Midbrain (tissue), 1 donor: Measurements from ENCODE around the gene LSS.

ENCODE experiments used
- DNase-seq: peaks from one replicate; lab custom pipeline; 2025; lab: John Stamatoyannopoulos, UW

Gene LSS

DNA sequence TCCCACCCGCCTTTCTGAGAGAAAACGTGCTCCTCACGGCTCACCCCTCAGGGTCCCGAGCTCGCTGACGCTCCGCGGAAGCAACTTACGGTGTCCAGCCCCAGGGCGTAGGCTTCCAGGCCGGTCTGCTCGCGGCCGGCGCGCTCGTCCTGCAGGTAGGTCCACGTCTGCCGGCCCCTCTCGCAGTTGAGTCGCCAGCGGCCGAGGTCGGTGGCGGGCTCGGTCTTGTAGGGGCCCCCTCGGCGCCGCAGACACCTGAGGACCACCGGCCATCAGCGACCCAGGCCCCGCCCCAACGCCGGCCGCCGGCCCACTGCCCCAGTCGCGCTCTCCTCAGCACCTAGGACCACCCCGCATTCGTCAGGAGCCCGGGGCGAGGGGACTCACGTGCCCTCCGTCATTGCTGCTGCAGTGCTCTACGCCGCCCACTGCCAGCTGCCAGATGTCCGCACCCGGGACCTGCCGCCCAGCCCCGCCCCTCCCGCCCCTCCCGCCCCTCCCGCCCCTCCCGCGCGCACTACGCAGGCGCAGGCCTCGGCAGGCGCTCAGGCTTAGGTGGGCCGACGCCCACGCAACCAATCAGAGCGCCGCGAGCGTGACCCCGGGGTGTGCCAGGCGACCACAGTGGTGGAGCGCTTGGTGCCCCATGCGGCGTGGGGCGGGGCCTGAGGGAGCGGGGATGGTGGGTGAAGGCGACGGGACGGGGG lies at the start of gene LSS:
LSS (minus strand) TSS at position 430 of the 707 bp plus-strand sequence; CDS start at position 401, 29 bp downstream.
- peak; percentile 95 for DNase-seq

DNA sequence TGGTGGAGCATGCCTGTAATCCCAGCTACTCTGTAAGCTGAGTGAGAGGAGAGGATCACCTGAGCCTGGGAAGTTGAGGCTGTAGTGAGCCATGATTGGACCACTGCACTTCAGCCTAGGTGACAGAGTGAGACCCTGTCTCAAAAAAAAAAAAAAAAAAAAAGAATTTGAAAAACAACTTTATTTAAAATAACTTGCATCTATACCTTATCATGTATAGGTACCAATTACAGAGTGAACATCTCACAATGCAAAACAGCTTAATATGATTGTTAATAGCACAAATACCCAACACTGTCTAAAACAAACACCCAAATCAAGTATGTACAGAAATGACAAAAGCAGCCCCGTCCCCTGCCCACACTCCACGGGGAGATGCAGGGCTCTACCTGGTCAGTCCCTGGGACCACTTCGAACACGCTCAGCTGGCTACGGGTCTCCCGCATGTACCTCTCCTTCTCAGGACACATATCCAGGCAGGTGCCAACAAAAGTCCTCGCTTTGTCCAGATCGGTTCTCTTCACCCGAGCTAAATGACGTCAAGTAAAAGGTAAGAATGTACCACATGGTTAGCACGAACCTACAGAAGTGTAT lies 46.3 kb upstream of the LSS start:
- no peak for DNase-seq

DNA sequence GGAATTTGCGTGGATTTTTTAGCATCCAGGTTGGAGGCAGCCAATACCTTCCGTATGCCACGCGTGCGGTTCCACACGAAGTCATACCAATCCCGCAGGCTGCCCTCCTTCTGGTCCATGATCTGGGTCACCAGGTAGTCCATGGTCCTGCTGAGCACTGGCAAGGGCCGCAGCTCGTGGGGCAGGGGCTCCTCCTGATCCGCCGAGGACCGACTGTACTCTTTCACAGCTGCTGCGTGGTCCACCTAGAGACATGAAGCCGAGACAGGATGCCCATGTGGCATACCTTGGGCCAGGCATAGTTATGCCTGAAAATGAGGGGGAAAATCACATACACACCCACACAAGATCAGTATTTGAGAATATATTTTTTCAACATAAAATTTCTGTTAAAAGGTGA lies 44.8 kb upstream of the LSS start:
- no peak for DNase-seq

DNA sequence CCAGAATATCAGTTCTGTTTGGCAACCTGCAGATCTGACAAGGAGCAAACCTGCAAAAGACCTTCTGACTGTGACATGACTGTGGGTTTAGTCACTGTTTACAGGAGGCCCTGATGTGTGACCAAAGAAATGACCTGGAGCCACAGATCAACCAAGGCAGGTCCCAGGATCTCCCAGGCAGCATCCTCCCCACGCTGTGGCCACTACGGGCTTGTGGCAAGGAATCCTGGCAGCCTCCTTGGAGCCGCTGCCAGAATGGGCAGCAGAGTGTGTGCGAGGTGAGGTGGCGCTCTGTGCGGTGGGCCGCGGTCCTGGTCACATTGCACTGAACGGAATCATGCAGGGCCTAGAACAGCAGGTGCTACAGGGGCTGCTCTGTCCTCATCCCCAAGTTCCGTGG lies 40.9 kb upstream of the LSS start:
- no peak for DNase-seq

GRCh38 chr21:46268371-46268770 lies 39.8 kb upstream of the LSS start:
- DNase-seq = no peak

DNA sequence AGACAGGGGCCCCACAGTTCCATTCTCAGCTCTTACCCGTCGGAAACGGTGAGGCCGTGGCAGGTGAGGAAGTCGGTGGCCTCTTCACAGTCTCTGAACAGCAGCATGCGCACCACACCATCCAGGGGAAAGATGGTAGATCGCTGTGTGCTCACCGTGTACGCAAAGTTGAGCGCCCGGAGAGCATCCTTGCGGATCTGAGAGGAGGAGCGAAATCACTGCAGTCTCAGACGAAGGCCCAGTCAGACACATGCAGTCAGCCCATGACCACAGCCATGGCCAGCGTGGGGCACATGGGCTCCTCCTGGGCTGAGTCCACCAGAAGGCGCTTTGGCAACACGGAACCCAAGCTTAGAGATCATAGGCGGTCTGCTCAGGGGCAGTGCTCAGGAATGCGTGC lies 38.4 kb upstream of the LSS start:
- no peak for DNase-seq

DNA sequence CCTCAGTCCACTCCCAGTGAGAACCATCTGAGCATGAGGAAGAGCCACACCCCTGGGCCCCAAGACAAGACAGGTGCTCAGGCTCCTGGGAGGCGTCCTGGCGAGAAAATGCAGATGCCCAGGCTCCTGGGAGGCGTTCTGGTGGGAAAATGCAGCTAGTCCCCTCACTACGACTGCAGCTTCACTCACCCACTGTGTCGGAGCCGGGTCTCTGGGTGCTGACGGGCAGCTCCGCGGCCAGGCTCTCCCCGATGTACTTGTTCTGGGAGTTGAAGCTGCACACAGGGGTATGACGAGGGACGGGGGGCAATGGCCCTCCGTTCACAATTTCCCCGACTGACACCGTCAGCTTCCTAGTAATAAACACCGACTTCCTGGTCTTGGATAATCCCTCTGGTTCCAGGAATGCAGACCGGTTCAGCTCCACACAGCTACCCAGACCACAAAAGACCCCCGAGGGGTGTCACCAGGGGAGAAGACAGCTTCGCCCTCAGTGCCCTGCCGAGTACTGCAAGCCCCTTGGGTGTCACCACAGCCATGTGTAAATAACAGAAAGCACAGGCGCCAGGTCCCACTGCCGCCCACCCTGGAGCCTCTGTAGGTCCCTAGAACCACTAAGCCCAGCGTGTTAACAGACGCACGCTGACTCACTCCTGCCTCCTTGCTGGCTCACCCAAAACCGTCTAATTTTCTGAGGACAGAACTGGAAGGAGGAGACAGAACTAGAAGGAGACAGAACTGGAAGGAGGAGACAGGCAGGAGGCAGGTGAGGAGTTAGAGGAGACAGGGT lies 37.4 kb upstream of the LSS start:
- DNase-seq = no peak

DNA sequence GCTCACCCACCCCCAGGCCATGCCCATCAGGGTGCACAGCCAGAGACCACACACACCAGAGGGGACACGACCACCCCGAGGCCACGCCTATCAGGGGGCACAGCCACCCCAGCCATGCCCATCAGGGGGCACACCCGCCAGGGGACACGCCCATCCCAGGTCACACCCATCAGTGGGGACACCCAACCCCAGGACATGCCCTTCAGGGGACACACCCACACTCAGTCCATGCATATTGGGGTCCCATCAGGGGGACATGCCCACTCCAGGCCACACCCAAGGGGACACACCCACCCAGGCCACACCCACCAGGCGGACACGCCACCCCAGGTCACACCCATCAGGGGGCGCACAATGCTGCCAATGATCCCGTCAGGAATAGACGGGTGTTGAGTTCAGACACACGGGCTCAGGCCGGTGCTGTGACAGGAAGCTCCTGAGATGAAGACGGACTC lies 36.1 kb upstream of the LSS start:
- DNase-seq = no peak

DNA sequence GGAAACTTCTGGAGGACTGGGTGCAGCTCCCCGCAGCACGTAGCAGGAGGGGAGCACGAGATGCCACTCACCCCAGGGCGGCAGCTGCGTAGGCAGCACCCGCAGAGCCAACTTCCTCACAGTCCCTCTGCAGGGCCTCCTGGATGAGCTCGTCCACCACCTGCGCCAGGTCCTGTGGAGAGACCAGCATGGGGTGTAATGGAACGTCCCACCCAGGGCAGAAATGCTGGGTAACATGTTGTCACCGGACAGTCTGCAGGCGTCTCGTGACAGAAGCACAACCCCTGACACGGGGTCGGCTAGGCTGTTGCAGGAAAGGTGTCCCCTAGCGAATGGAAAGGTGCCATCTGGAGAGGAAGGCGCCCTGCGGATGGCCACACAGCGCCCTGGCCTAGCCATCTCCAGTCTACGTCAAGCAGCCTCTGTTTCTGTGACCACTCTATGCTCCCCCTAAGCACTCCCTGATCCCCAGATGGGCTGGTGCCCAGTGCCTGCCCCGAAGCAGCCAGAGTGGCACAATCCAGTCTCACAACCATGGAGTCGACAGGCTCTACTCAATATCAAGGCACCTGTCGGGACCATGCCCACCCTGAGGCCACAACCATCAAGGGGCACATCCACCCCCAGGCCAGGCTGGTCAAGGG lies 35.6 kb upstream of the LSS start:
- no peak for DNase-seq

DNA sequence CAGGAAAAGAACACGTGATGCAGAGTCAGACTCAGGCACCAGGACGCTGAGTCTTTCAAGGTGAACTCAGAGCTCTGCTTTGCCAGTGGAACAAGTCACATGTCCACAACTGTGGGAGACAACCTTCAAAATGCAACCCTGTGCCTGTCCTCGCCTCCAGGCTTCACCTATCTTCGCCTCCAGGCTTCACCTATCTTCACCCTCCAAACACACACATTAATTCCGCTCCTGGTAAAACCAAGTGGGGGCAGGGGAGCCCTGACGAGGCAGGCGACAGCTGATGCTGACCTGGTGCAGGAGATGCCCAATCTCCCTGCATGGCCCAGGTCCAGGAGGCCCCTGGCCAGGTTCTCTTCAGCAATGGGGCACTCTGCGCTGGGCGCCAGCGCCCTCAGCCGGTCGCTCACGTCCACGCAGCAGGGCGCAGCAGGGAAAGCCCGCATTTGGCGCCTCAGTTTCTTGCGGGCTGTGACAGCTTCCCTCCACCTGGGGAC lies 28.0 kb upstream of the LSS start:
- no peak for DNase-seq

GRCh38 chr21:46255758-46256337 lies 27.3 kb upstream of the LSS start:
- no peak for DNase-seq

DNA sequence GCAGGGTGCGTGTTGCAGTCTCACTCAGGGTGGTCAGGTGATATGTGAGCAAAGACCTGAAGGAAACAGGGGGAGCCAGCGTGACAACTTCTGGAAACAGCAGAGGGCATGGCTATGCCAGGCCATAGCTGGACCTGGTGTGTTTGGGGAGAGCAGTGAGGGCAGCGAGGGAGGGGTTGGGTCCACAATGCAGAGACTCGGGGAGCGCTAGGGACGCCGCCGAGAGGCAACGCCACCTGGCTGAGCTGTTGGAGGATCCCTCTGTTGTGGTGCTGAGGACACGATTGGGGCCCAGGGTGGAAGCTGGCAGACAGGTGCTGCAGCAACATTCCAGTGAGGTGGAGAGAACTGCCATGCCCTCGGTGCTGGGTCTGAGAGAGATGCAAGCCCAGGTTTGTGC lies 26.6 kb upstream of the LSS start:
- DNase-seq = no peak

- DNase-seq = no peak
These were observed 25.8 kb upstream of the LSS start for GRCh38 chr21:46254208-46254975.

- no peak for DNase-seq
These were observed 25.1 kb upstream of the LSS start for GRCh38 chr21:46253610-46254124.

GRCh38 chr21:46252840-46253239 lies 24.3 kb upstream of the LSS start:
- DNase-seq = no peak

- no peak for DNase-seq
These were observed 21.7 kb upstream of the LSS start for GRCh38 chr21:46250146-46250725.

- no peak for DNase-seq
These were observed 20.3 kb upstream of the LSS start for GRCh38 chr21:46248827-46249226.

DNA sequence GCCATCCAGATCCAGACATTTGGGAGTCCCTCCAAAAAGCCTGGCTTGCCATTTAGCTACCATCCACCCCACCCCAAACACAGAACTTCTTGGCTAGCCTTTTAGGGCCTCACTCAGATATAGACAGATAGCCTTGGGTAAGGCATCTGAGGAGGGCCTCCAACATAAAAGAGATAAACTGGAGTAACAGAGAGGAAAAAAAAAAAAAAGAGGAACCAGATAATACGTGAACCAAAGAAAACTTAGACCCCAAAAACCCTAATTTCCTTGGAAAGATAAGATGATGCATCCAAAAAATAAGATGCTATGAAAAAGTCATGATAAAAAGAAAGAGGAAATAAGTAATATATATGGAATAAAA lies 19.8 kb upstream of the LSS start:
- DNase-seq = no peak

- DNase-seq = no peak
These were observed 19.3 kb upstream of the LSS start for GRCh38 chr21:46247699-46248421.

GRCh38 chr21:46246345-46246744 lies 17.8 kb upstream of the LSS start:
- no peak for DNase-seq
